ENCODE measurements around the gene MAP4K4.

The MAP4K4 gene

GRCh38 chr2:101692766-101693165 is 4.7 kb upstream of the MAP4K4 start:
- DNase-seq (ENCODE audit: low read depth in 3 of 3): no peak

GRCh38 chr2:101693991-101694588 is 3.4 kb upstream of the MAP4K4 start:
- DNase-seq (ENCODE audit: low read depth in 3 of 3): no peak

GRCh38 chr2:101696272-101697123 is 1.0 kb upstream of the MAP4K4 start:
- DNase-seq (ENCODE audit: low read depth in 3 of 3): no peak

- peak in 1 of 3 experiments; percentile 6 for DNase-seq (ENCODE audit: low read depth in 3 of 3)
Measured at GRCh38 chr2:101698014-101698843, 722 bp downstream of the MAP4K4 start.

GRCh38 chr2:101698844-101699754 is 1.6 kb downstream of the MAP4K4 start:
- DNase-seq (ENCODE audit: low read depth in 3 of 3): no peak

- no peak for DNase-seq (ENCODE audit: low read depth in 3 of 3)
Measured at GRCh38 chr2:101699755-101700461, 2.4 kb downstream of the MAP4K4 start.

- DNase-seq (ENCODE audit: low read depth in 3 of 3): no peak
Measured at GRCh38 chr2:101704046-101704466, 6.5 kb downstream of the MAP4K4 start.

GRCh38 chr2:101704816-101705578 is 7.5 kb downstream of the MAP4K4 start:
- no peak for DNase-seq (ENCODE audit: low read depth in 3 of 3)

- no peak for DNase-seq (ENCODE audit: low read depth in 3 of 3)
Measured at GRCh38 chr2:101706121-101706818, 8.8 kb downstream of the MAP4K4 start.

GRCh38 chr2:101706819-101707177 is 9.3 kb downstream of the MAP4K4 start:
- DNase-seq (ENCODE audit: low read depth in 3 of 3): no peak

GRCh38 chr2:101710036-101710435 is 12.5 kb downstream of the MAP4K4 start:
- DNase-seq (ENCODE audit: low read depth in 3 of 3): no peak

- DNase-seq (ENCODE audit: low read depth in 3 of 3): no peak
Measured at GRCh38 chr2:101710471-101711318, 13.2 kb downstream of the MAP4K4 start.

- DNase-seq (ENCODE audit: low read depth in 3 of 3): no peak
Measured at GRCh38 chr2:101714118-101714517, 16.6 kb downstream of the MAP4K4 start.

GRCh38 chr2:101717071-101717845 is 19.8 kb downstream of the MAP4K4 start:
- DNase-seq (ENCODE audit: low read depth in 3 of 3): no peak

- DNase-seq (ENCODE audit: low read depth in 3 of 3): no peak
Measured at GRCh38 chr2:101718479-101718878, 21.0 kb downstream of the MAP4K4 start.

GRCh38 chr2:101718993-101719571 is 21.6 kb downstream of the MAP4K4 start:
- peak in 1 of 3 experiments; percentile 63 for DNase-seq (ENCODE audit: low read depth in 3 of 3)

GRCh38 chr2:101720732-101721131 is 23.2 kb downstream of the MAP4K4 start:
- DNase-seq (ENCODE audit: low read depth in 3 of 3): no peak

Data from stimulated activated CD4-positive, alpha-beta T cell treated with anti-CD3 and anti-CD28 coated beads, TNF-alpha, amount 100 ng/mL, for 24 hours (primary cell).